Keratinocyte (primary cell): Measurements from ENCODE around the gene TAPT1.

ENCODE experiments used
- EZH2 ChIP-seq: IDR thresholded peaks from one replicate; pipeline ENCODE4 v1.6.1; 2012; ENCODE audit warnings: inconsistent platforms, mild to moderate bottlenecking, low read length, moderate library complexity
- TF ChIP-seq, protein P1 (sequence below), 3 experiments: IDR thresholded peaks in 1 of 3; conservative IDR thresholded peaks in 1 of 3; optimal IDR thresholded peaks in 1 of 3; 2 replicates in 2 of 3; 3 replicates in 1 of 3; pipeline versions ENCODE3 to v1.5.1; 2011; ENCODE audit warnings: low read length in 3 of 3, mild to moderate bottlenecking in 3 of 3, moderate library complexity in 2 of 3, control low read depth in 1 of 3, inconsistent platforms in 1 of 3; ENCODE audit not compliant: insufficient read depth in 2 of 3; ENCODE audit errors: extremely low read depth in 1 of 3

DNA sequence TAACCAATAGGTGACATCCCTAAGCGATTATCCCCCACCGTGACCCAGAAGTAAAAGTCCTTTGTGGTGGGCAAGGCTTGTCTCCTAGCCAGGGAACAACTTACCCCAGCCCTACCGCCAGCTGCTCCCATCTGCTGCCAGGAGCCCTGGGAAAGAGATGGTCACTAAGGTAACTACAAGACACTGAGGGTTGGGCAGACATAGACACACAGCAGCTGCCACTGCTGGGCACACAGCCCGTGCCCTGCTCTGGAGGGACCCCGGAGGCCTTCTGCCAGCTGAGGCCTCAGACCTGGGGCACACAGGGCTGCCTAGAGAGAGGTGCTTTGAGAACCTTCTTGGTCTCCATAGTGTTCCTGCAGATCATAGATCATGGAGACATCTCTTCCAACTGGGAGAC is 89.4 kb downstream of the TAPT1 start:
- TF ChIP-seq, protein P1, sequence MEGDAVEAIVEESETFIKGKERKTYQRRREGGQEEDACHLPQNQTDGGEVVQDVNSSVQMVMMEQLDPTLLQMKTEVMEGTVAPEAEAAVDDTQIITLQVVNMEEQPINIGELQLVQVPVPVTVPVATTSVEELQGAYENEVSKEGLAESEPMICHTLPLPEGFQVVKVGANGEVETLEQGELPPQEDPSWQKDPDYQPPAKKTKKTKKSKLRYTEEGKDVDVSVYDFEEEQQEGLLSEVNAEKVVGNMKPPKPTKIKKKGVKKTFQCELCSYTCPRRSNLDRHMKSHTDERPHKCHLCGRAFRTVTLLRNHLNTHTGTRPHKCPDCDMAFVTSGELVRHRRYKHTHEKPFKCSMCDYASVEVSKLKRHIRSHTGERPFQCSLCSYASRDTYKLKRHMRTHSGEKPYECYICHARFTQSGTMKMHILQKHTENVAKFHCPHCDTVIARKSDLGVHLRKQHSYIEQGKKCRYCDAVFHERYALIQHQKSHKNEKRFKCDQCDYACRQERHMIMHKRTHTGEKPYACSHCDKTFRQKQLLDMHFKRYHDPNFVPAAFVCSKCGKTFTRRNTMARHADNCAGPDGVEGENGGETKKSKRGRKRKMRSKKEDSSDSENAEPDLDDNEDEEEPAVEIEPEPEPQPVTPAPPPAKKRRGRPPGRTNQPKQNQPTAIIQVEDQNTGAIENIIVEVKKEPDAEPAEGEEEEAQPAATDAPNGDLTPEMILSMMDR (optimal IDR thresholded peaks at IDR 0.05 in 1 of 3, IDR thresholded peaks at IDR 0.05 in 1 of 3, conservative IDR thresholded peaks at IDR 0.05 in 1 of 3; ENCODE audit: extremely low read depth in 1 of 3, insufficient read depth in 2 of 3, low read length in 3 of 3): no peak
- TF ChIP-seq EZH2: no peak
